ENCODE results near the gene EIPR1. TPM values are rescaled to one million over a fixed set of nuclear protein-coding genes. Genes with fewer than 3 reads are reported as not detected.

The EIPR1 gene
- total RNA-seq, 1 experiment from 2014 or later: 27.8 TPM

GRCh38 chr2:3154700-3155099, 222.9 kb downstream of the EIPR1 start:
- peaks cover 14 to 20% of the 10 kb centered on the region in 2 experiments; a peak in 4 of 5 replicates for H3K9me3 Mint-ChIP-seq
- Histone ChIP-seq H3K23ac (ENCODE audit: insufficient read length, low read depth, low read length) (no peak overlapping the region), H3K4me1 (ENCODE audit: insufficient read depth, low read length) (no peaks in the 10 kb centered on the region), H3K79me1 (ENCODE audit: insufficient read depth, low read depth, low read length, poor library complexity, severe bottlenecking) (no peaks in the 10 kb centered on the region), H3K9me3 (ENCODE audit: control insufficient read depth, low read depth, low read length) (no peaks in the 10 kb centered on the region), H2BK20ac (ENCODE audit: low read depth, low read length, poor library complexity, severe bottlenecking) (no peak overlapping the region), H3K23me2 (ENCODE audit: insufficient read length, low read depth, low read length, poor library complexity, severe bottlenecking) (no peaks in the 10 kb centered on the region), H2BK120ac (ENCODE audit: low read depth, low read length, poor library complexity, severe bottlenecking) (no peak overlapping the region), H3K27ac (ENCODE audit: insufficient read length, low read depth, low read length) (no peak overlapping the region), H2BK12ac (ENCODE audit: insufficient read length, low read depth, low read length) (no peak overlapping the region), H3K27me3 (ENCODE audit: insufficient read depth, low read length) (no peaks in the 10 kb centered on the region), H4K5ac (ENCODE audit: insufficient read length, low read depth, low read length) (no peak overlapping the region), H2BK5ac (ENCODE audit: insufficient read length, low read length) (no peak overlapping the region), H3K79me2 (ENCODE audit: insufficient read depth, low read length) (no peaks in the 10 kb centered on the region), H4K91ac (ENCODE audit: insufficient read length, low read depth, low read length) (no peak overlapping the region), H3T11ph (ENCODE audit: low read length) (no peak overlapping the region), H2AK5ac (ENCODE audit: insufficient read length, low read length) (no peak overlapping the region), H2BK15ac (ENCODE audit: low read depth, low read length) (no peak overlapping the region), H4K8ac (replicated peaks; ENCODE audit: insufficient read length, low read depth, low read length) (no peak overlapping the region), H2AFZ (ENCODE audit: low read length) (no peak overlapping the region), H3K18ac (ENCODE audit: insufficient read length, low read depth, low read length) (no peak overlapping the region), H3K4me2 (ENCODE audit: insufficient read depth, insufficient read length, low read length) (no peak overlapping the region), H3K56ac (ENCODE audit: insufficient read length, low read depth, low read length) (no peak overlapping the region), H4K20me1 (ENCODE audit: control insufficient read depth, insufficient read depth, insufficient read length) (no peaks in the 10 kb centered on the region), H3K9ac (ENCODE audit: extremely low read depth, insufficient read length, low read length) (no peak overlapping the region), H3K4ac (ENCODE audit: low read depth, low read length) (no peak overlapping the region), H3K14ac (ENCODE audit: insufficient read depth, low read length) (no peak overlapping the region; the same call in 1 of the 2 replicates)
- no CpG with 5 or more reads among the region's 9 CpGs for WGBS (ENCODE audit: extremely low coverage, insufficient read length, low lambda C conversion rate)
- peaks cover 4 to 5% of the 10 kb centered on the region in 2 experiments for H3K4me1 Mint-ChIP-seq
- no peak for TF ChIP-seq CTCF (conservative IDR thresholded peaks at IDR 0.05)
- peaks cover 11 to 27% (median 16%) of the 10 kb centered on the region in 3 experiments for H3K36me3 Mint-ChIP-seq (ENCODE audit: insufficient read depth in 1 of 3, low read depth in 3 of 3)
- H3K27ac Mint-ChIP-seq: no peak overlapping the region
- peaks cover 4% of the 10 kb centered on the region; the same call in 1 of the 2 replicates for H3K27me3 Mint-ChIP-seq (ENCODE audit: low read depth)
- no peak for DNase-seq
- H3K4me3 Mint-ChIP-seq: no peak overlapping the region
